GM12878 (cell line): ENCODE measurements around the gene SCD5.

Source experiments
- CTCF ChIP-seq, 3 experiments: IDR thresholded peaks in 2 of 3; conservative IDR thresholded peaks in 1 of 3; 2 replicates each; pipeline ENCODE4 v1.5.1; 2011; ENCODE audit warnings: low read depth in 3 of 3, low read length in 3 of 3, mild to moderate bottlenecking in 3 of 3, control low read depth in 2 of 3, moderate library complexity in 2 of 3, inconsistent platforms in 1 of 3, mixed read lengths in 1 of 3; ENCODE audit not compliant: control insufficient read depth in 2 of 3, insufficient read depth in 1 of 3; ENCODE audit errors: extremely low read depth in 1 of 3
- IRF5 ChIP-seq: fragments of 450-650 bp; IDR thresholded peaks from 2 replicates; pipeline ENCODE4 v1.6.1; 2017; ENCODE audit warnings: borderline replicate concordance
- POLR2AphosphoS5 ChIP-seq: IDR thresholded peaks from 2 replicates; pipeline ENCODE4 v1.6.1; 2011; ENCODE audit warnings: mild to moderate bottlenecking, low read length, inconsistent platforms

- TF ChIP-seq CTCF (IDR thresholded peaks at IDR 0.05 in 2 of 3, conservative IDR thresholded peaks at IDR 0.05 in 1 of 3; ENCODE audit: control insufficient read depth in 2 of 3, extremely low read depth in 1 of 3, insufficient read depth in 1 of 3, low read depth in 3 of 3, low read length in 3 of 3): no peak
- TF ChIP-seq IRF5: no peak
- TF ChIP-seq POLR2AphosphoS5: no peak
Observed at GRCh38 chr4:82708982-82709381, 89.6 kb downstream of the SCD5 start.
